ENCODE data around the gene AGPAT2. TPM values are rescaled to one million over a fixed set of nuclear protein-coding genes. Genes with fewer than 3 reads are reported as not detected.

The AGPAT2 gene
- total RNA-seq, 1 donor from 2014 or later: 2.4 TPM

DNA sequence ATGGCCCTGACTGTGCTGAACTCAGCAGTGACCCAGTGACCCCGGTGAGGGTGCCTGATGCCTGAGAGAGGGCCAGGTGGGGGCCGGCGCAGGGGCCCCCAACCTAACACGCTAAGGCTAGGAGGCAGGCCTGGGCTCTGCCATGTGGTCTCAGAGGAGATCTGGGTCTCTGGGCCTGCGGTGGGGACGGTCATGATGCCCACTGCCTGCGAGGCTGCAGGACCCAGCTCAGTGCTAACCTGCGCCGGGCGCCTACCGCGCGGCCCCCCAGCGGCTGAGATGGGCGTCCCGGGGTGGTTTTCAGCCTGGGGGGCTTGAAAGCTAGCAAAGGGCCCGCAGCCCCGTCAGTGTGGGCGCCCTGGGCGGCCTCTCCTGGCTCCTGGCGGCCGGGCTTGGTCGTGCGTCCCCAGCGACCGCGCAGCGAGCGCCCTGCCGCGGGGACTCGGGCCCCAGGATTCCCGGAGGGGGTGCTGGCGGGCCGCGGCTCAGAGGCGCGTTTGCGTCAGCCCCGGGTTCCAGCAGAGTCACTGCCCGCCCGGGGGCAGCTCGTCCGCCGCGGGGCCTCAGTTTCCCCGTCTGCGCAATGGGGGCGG lies 22.1 kb downstream of the AGPAT2 start:
- peak overlapping the region; percentile 41 for H3K4me3 ChIP-seq
- H3K4me1 ChIP-seq: peaks cover 10% of the 10 kb centered on the region
- peak overlapping the region; percentile 77 for H3K4me2 ChIP-seq
- H3K36me3 Mint-ChIP-seq: no peaks in the 10 kb centered on the region
- TF ChIP-seq, protein P1, sequence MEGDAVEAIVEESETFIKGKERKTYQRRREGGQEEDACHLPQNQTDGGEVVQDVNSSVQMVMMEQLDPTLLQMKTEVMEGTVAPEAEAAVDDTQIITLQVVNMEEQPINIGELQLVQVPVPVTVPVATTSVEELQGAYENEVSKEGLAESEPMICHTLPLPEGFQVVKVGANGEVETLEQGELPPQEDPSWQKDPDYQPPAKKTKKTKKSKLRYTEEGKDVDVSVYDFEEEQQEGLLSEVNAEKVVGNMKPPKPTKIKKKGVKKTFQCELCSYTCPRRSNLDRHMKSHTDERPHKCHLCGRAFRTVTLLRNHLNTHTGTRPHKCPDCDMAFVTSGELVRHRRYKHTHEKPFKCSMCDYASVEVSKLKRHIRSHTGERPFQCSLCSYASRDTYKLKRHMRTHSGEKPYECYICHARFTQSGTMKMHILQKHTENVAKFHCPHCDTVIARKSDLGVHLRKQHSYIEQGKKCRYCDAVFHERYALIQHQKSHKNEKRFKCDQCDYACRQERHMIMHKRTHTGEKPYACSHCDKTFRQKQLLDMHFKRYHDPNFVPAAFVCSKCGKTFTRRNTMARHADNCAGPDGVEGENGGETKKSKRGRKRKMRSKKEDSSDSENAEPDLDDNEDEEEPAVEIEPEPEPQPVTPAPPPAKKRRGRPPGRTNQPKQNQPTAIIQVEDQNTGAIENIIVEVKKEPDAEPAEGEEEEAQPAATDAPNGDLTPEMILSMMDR (IDR thresholded peaks at IDR 0.05): peak; percentile 44
- no peak for TF ChIP-seq EZH2phosphoT487 (IDR thresholded peaks at IDR 0.05)
- peaks cover 21% of the 10 kb centered on the region for H3K27me3 ChIP-seq
- no peak overlapping the region for H2AFZ ChIP-seq (replicated peaks)
- no peaks in the 10 kb centered on the region for H4K20me1 ChIP-seq (ENCODE audit: low read depth)
- H3K9me3 Mint-ChIP-seq: no peaks in the 10 kb centered on the region
- no peaks in the 10 kb centered on the region for H3K36me3 ChIP-seq
- peak overlapping the region; percentile 81 for H3K4me3 Mint-ChIP-seq
- no peaks in the 10 kb centered on the region for H3K79me2 ChIP-seq (ENCODE audit: low read depth)
- H3K27ac ChIP-seq: no peak overlapping the region
- H3K27ac Mint-ChIP-seq: no peak overlapping the region
- peak; percentile 76 for DNase-seq (ENCODE audit: low spot score)
- H3F3A ChIP-seq (ENCODE audit: low read depth): peaks cover 15% of the 10 kb centered on the region
- peaks cover 4% of the 10 kb centered on the region for H3K4me1 Mint-ChIP-seq
- H3K9me3 ChIP-seq (ENCODE audit: low read depth): no peaks in the 10 kb centered on the region
- H3K9ac ChIP-seq: no peak overlapping the region
- H3K27me3 Mint-ChIP-seq (ENCODE audit: insufficient read depth, low read depth): peaks cover 2% of the 10 kb centered on the region

DNA sequence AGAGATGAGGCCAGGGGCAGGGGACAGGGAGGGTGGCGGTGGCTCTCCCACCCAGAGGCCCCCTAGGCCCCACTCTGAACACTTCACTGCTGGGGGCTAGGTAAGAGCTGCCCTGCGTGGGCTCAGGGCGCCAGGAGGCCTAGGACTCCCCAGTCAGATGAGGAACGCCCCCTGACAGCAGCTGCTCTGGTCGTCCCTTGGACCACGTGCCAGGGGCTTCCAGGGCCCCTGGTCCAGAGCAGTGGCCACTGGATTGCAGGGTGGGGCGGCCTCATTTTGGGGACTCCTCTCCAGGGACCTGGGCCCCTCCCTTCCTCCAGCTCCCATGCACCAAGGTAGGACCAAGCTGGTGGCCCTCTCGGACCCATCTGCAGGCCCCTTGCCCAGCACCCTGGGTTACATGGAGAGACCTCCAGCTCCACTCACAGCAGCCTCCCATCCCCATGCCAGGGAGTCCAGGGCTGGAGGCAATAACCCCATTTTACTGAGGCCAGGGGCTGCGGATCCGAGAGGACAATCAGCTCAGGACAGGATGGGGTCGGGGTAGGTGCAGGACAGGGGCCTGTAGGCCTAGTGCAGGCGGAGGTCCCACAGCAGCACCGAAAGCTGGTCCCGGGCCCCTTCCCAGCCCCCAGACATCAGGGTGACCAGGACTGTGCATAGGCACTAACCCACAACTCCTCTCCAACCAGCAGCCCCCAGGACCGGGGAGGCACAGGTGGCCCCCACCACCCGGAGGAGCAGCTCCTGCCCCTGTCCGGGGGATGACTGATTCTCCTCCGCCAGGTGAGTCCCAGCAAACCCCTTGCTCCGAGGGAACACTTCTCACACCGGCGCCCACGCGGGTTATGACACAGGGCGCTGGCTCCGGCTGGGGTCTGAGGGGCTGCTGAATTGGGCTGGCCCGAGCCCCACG lies 23.0 kb downstream of the AGPAT2 start:
- no peak for DNase-seq (ENCODE audit: low spot score)
- Histone ChIP-seq H3K36me3 (no peaks in the 10 kb centered on the region), H3K4me3 (no peak overlapping the region), H3K4me1 (peaks cover 10% of the 10 kb centered on the region), H3K9me3 (ENCODE audit: low read depth) (no peaks in the 10 kb centered on the region), H3K79me2 (ENCODE audit: low read depth) (no peaks in the 10 kb centered on the region), H4K20me1 (ENCODE audit: low read depth) (no peaks in the 10 kb centered on the region), H3K4me2 (no peak overlapping the region), H3K27me3 (peaks cover 21% of the 10 kb centered on the region), H3K27ac (no peak overlapping the region), H2AFZ (replicated peaks) (no peak overlapping the region), H3K9ac (no peak overlapping the region), H3F3A (ENCODE audit: low read depth) (peaks cover 15% of the 10 kb centered on the region)
- H3K27me3 Mint-ChIP-seq (ENCODE audit: insufficient read depth, low read depth): peaks cover 2% of the 10 kb centered on the region
- H3K27ac Mint-ChIP-seq: no peak overlapping the region
- H3K9me3 Mint-ChIP-seq: no peaks in the 10 kb centered on the region
- H3K4me1 Mint-ChIP-seq: peaks cover 4% of the 10 kb centered on the region
- peak overlapping the region; percentile 81 for H3K4me3 Mint-ChIP-seq
- no peaks in the 10 kb centered on the region for H3K36me3 Mint-ChIP-seq
- TF ChIP-seq EZH2 (IDR thresholded peaks at IDR 0.05) (no peak), EZH2phosphoT487 (IDR thresholded peaks at IDR 0.05) (no peak)
- TF ChIP-seq, protein P1 (IDR thresholded peaks at IDR 0.05): no peak

DNA sequence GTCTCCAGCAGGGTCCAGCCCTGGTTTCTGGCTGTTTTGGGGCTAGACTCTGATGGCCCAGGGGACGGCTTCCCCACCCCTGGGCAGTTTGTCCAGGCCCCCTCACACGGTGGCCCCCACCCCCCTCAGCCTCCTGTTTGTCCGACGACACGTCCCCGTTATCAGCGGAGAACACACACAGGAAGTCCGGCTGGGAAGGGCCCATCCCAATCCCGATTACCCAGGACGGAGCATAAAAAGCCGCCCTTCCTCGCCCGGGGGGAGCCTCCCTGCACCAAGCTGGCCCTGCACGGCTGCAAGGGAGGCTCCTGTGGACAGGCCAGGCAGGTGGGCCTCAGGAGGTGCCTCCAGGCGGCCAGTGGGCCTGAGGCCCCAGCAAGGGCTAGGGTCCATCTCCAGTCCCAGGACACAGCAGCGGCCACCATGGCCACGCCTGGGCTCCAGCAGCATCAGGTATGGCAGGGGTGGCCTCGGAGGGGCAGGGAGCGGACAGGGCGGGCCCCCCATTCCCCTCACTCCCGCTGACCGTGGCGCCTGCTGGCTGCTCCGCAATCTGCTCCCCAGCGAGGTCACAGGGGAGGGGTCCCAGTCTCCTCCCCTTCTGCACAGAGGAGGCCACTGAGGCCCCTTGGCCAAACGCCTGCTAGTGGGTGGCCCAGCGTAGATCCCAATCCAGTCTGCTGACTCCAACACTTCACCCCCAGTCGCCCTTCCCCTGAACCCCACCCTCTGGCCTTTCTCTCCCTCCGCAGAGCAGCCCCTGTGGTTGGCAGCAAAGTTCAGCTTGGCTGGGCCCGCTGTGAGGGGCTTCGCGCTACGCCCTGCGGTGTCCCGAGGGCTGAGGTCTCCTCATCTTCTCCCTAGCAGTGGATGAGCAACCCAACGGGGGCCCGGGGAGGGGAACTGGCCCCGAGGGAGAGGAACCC lies 24.3 kb downstream of the AGPAT2 start, which contains the start of gene EGFL7:
TSS of gene EGFL7 (plus strand) at position 261 of the 926 bp plus-strand sequence. CDS start 5,367 bp downstream, outside the sequence.
- no peak within 1 kb of the TSS for H3K4me3 Mint-ChIP-seq

More for the DNA sequence above, 24.3 kb downstream of the AGPAT2 start, which contains the start of gene EGFL7:
- H4K20me1 ChIP-seq (ENCODE audit: low read depth): no peaks in the 10 kb centered on the region
- H3F3A ChIP-seq (ENCODE audit: low read depth): peaks cover 15% of the 10 kb centered on the region
- no peak within 1 kb of the TSS for H2AFZ ChIP-seq (replicated peaks)
- H3K79me2 ChIP-seq (ENCODE audit: low read depth): no peaks in the 10 kb centered on the region
- H3K4me3 ChIP-seq: no peak within 1 kb of the TSS
- H3K36me3 ChIP-seq: no peaks in the 10 kb centered on the region
- H3K4me2 ChIP-seq: no peak within 1 kb of the TSS
- H3K27ac ChIP-seq: no peak within 1 kb of the TSS
- DNase-seq (ENCODE audit: low spot score): no peak
- peaks cover 21% of the 10 kb centered on the region for H3K27me3 ChIP-seq
- no peaks in the 10 kb centered on the region for H3K9me3 ChIP-seq (ENCODE audit: low read depth)
- H3K4me1 ChIP-seq: peaks cover 10% of the 10 kb centered on the region
- TF ChIP-seq EZH2 (IDR thresholded peaks at IDR 0.05): no peak
- TF ChIP-seq EZH2phosphoT487 (IDR thresholded peaks at IDR 0.05): no peak
- TF ChIP-seq, protein P1 (IDR thresholded peaks at IDR 0.05): no peak
- Mint-ChIP-seq H3K9me3 (peaks cover under 1% of the 10 kb centered on the region), H3K27me3 (ENCODE audit: insufficient read depth, low read depth) (peaks cover 2% of the 10 kb centered on the region), H3K36me3 (no peaks in the 10 kb centered on the region), H3K4me1 (peaks cover 5% of the 10 kb centered on the region), H3K27ac (no peak within 1 kb of the TSS)
- no peak within 1 kb of the TSS for H3K9ac ChIP-seq
